IMR-90 (cell line): ENCODE results near the gene PBLD. TPM values are rescaled to one million over a fixed set of nuclear protein-coding genes. Genes with fewer than 3 reads are reported as not detected.
"Not testable (repeated sequence)": the region's sequence is repeated elsewhere in the genome, so short reads cannot be mapped to it uniquely, and the experiment has no call there.

Experiments used
- ATAC-seq: fragments of 200-7000 bp; cut with Tn5 transposase; 2 replicates; pipeline ENCODE4 v1.9.1; 2020; ENCODE audit warnings: low read depth, mild to moderate bottlenecking, moderate library complexity
- BruUV-seq: library from RNA; stranded (reverse); fragments of 400-500 nt; replicated peaks from 2 replicates; lab custom pipeline; 2021; lab: Mats Ljungman, UMichigan
- CTCF ChIA-PET: fragments of 300-600 bp; formaldehyde crosslinking; extraction: SDS; loops from one replicate; lab custom pipeline; 2021; ENCODE audit warnings: antibody characterized with exemption; lab: Yijun Ruan, JAX
- POLR2A ChIA-PET: fragments of 300-600 bp; sonication (Branson Sonifier 250); formaldehyde crosslinking; loops from one replicate; lab custom pipeline; 2022; ENCODE audit warnings: antibody characterized with exemption; ENCODE audit not compliant: unreplicated experiment; lab: Charles Lee
- DNase-seq: peaks from one replicate; pipeline ENCODE4 v3.0.0; 2013
- H2AFZ ChIP-seq: replicated peaks from 2 replicates; pipeline ENCODE3; 2013; ENCODE audit warnings: low read length, mild to moderate bottlenecking; ENCODE audit not compliant: poor library complexity
- H2AK5ac ChIP-seq: 2 replicates; pipeline ENCODE4 v1.6.1; 2013; ENCODE audit warnings: low read depth, low read length, inconsistent platforms
- H2AK9ac ChIP-seq: replicated peaks from 2 replicates; pipeline ENCODE3; 2013; ENCODE audit warnings: mild to moderate bottlenecking, low read depth, low read length, moderate library complexity; ENCODE audit not compliant: poor library complexity
- H2BK120ac ChIP-seq: 2 replicates; pipeline ENCODE4 v1.6.1; 2013; ENCODE audit warnings: low read depth, low read length, inconsistent platforms
- H2BK15ac ChIP-seq: 3 replicates; pipeline ENCODE4 v1.6.1; 2013; ENCODE audit warnings: low read depth, low read length, inconsistent platforms
- H2BK20ac ChIP-seq: 2 replicates; pipeline ENCODE4 v1.6.1; 2013; ENCODE audit warnings: low read depth, mild to moderate bottlenecking, inconsistent platforms, low read length, moderate library complexity
- H2BK5ac ChIP-seq: 2 replicates; pipeline ENCODE4 v1.6.1; 2013; ENCODE audit warnings: mild to moderate bottlenecking, low read depth, low read length, inconsistent platforms; ENCODE audit not compliant: poor library complexity, severe bottlenecking
- H3K14ac ChIP-seq: replicated peaks from 2 replicates; pipeline ENCODE4 v1.6.1; 2013; ENCODE audit warnings: low read depth, low read length, inconsistent platforms
- H3K18ac ChIP-seq: 2 replicates; pipeline ENCODE4 v1.6.1; 2013; ENCODE audit warnings: low read depth, low read length, control low read depth
- H3K23ac ChIP-seq: 2 replicates; pipeline ENCODE4 v1.6.1; 2013; ENCODE audit warnings: low read depth, low read length, inconsistent platforms
- H3K27ac ChIP-seq: 2 replicates; pipeline ENCODE4 v1.5.1; 2013; ENCODE audit warnings: mild to moderate bottlenecking, control low read depth, low read length; ENCODE audit not compliant: insufficient read depth
- H3K27me3 ChIP-seq: 2 replicates; pipeline ENCODE4 v1.6.1; 2013; ENCODE audit warnings: low read length; ENCODE audit not compliant: control insufficient read depth, insufficient read depth
- H3K36me3 ChIP-seq: 2 replicates; pipeline ENCODE4 v1.6.1; 2013; ENCODE audit warnings: low read length, mixed read lengths; ENCODE audit not compliant: control insufficient read depth, insufficient read depth
- H3K4ac ChIP-seq: 2 replicates; pipeline ENCODE4 v1.6.1; 2013; ENCODE audit warnings: low read depth, low read length, inconsistent platforms
- H3K4me1 ChIP-seq: 2 replicates; pipeline ENCODE4 v1.6.1; 2013; ENCODE audit warnings: low read length, mixed read lengths; ENCODE audit not compliant: control insufficient read depth, insufficient read depth
- H3K4me2 ChIP-seq: 2 replicates; pipeline ENCODE4 v1.6.1; 2013; ENCODE audit warnings: low read depth, mild to moderate bottlenecking, control low read depth, low read length, moderate library complexity
- H3K4me3 ChIP-seq: 2 replicates; pipeline ENCODE4 v1.5.1; 2013; ENCODE audit warnings: low read depth, mild to moderate bottlenecking, control low read depth, low read length, moderate library complexity; ENCODE audit not compliant: insufficient read depth
- H3K56ac ChIP-seq: 2 replicates; pipeline ENCODE4 v1.6.1; 2013; ENCODE audit warnings: low read length, inconsistent platforms; ENCODE audit not compliant: insufficient read depth; ENCODE audit errors: extremely low read depth
- H3K79me1 ChIP-seq, 2 experiments: 2 replicates each; pipeline ENCODE4 v1.6.1; 2013; ENCODE audit warnings: low read length in 2 of 2, inconsistent platforms in 1 of 2, low read depth in 1 of 2
- H3K9ac ChIP-seq: 2 replicates; pipeline ENCODE4 v1.6.1; 2013; ENCODE audit warnings: low read depth, low read length, control low read depth
- H3K9me1 ChIP-seq: 2 replicates; pipeline ENCODE4 v1.6.1; 2013; ENCODE audit warnings: low read length, inconsistent platforms; ENCODE audit not compliant: insufficient read depth
- H3K9me3 ChIP-seq: 2 replicates; pipeline ENCODE4 v1.6.1; 2013; ENCODE audit warnings: low read length; ENCODE audit not compliant: control insufficient read depth, insufficient read depth
- H4K20me1 ChIP-seq: 2 replicates; pipeline ENCODE4 v1.6.1; 2013; ENCODE audit warnings: low read length, inconsistent platforms; ENCODE audit not compliant: insufficient read depth
- H4K5ac ChIP-seq: 2 replicates; pipeline ENCODE4 v1.6.1; 2013; ENCODE audit warnings: mild to moderate bottlenecking, low read depth, low read length, control low read depth
- H4K8ac ChIP-seq, 2 experiments: 2 replicates each; pipeline ENCODE4 v1.6.1; 2013; ENCODE audit warnings: low read depth in 2 of 2, low read length in 2 of 2, control low read depth in 1 of 2, inconsistent platforms in 1 of 2
- H4K91ac ChIP-seq: 2 replicates; pipeline ENCODE4 v1.6.1; 2013; ENCODE audit warnings: low read depth, low read length, inconsistent platforms; ENCODE audit not compliant: insufficient read depth
- MAFK ChIP-seq: IDR thresholded peaks from 2 replicates; pipeline ENCODE4 v1.6.1; 2012; ENCODE audit warnings: low read depth, low read length, improper control_type of control experiment
- MAZ ChIP-seq: IDR thresholded peaks from 2 replicates; pipeline ENCODE4 v1.6.1; 2012; ENCODE audit warnings: low read depth, mild to moderate bottlenecking, low read length, improper control_type of control experiment, moderate library complexity, borderline replicate concordance
- POLR2A ChIP-seq: IDR thresholded peaks from 2 replicates; pipeline ENCODE4 v1.6.1; 2012; ENCODE audit warnings: mild to moderate bottlenecking, low read depth, low read length
- WGBS, 2 experiments: methylation state at CpG; one replicate each; pipeline versions ENCODE4 v1.1.5 to v1.1.7; 2013; ENCODE audit warnings: missing lambda C conversion rate in 2 of 2; ENCODE audit not compliant: insufficient read length in 1 of 2; ENCODE audit errors: extremely low coverage in 2 of 2; 5-methylcytosine and 5-hydroxymethylcytosine counted together
- dilution Hi-C: fragments of 300-500 bp; cut with HindIII; formaldehyde crosslinking; loops from one replicate; pipeline ENCODE4 v1.14.3; 2018; ENCODE audit warnings: low sequenced_read_pairs; ENCODE audit not compliant: unreplicated experiment
- in situ Hi-C: fragments of 300-500 bp; cut with MboI; formaldehyde crosslinking; loops from 3 replicates; pipeline ENCODE4 v1.14.3; 2019; ENCODE audit warnings: low sequenced_read_pairs, inconsistent platforms, mixed read lengths
- intact Hi-C: fragments of 100-400 bp; cut with micrococcal nuclease; formaldehyde crosslinking; loops from 2 replicates; pipeline ENCODE4 v1.10.0; 2022
- polyA plus RNA-seq, 3 experiments: library from polyadenylated mRNA; depleted of rRNA; stranded (reverse); fragments of >200 nt; gene quantifications; 2 replicates each; pipeline ENCODE4 v1.2.3, GENCODE V29; 2012; ENCODE audit warnings: low replicate concordance in 1 of 3
- total RNA-seq: library from RNA; depleted of rRNA; stranded (reverse); fragments of >200 nt; gene quantifications from 2 replicates; pipeline ENCODE4 v1.2.3, GENCODE V29; 2012

Gene PBLD
- total and polyA plus RNA-seq, 2 of the 4 experiments (the other 2 are of a cell fraction), result 3.3 to 5.7 TPM

DNA sequence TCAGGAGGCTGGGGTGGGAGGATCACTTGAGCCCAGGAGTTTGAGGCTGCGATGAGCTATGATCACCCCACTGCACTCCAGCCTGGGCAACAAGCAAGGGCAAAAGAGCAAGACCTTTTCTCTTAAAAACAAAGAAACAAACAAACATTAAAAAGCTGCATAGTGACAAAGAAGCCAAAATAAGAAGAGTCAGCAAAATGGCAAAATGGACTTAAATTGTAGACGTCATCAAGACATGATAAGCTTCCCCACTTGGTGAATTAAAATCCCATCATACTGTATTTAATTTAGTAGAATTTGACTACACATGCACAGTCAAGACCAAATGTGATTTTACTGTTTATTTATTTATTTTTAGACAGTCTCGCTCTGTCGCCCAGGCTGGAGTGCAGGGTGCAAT lies 52.0 kb downstream of the PBLD start:
- Histone ChIP-seq H3K14ac (no peak overlapping the region), H3K79me1 (no peaks in the 10 kb centered on the region), H3K18ac (no peak overlapping the region), H3K9me1 (no peaks in the 10 kb centered on the region), H4K5ac (no peak overlapping the region), H3K4me1 (peaks cover 4% of the 10 kb centered on the region), H3K36me3 (no peaks in the 10 kb centered on the region), H4K91ac (no peak overlapping the region), H2AFZ (no peak overlapping the region), H2BK120ac (no peak overlapping the region), H3K23ac (no peak overlapping the region), H3K4me3 (no peak overlapping the region), H2BK15ac (no peak overlapping the region), H3K27me3 (peaks cover 2% of the 10 kb centered on the region; the same call in 1 of the 2 replicates), H2BK5ac (no peak overlapping the region), H3K4ac (no peak overlapping the region), H3K27ac (no peak overlapping the region), H2AK5ac (no peak overlapping the region), H3K9me3 (peaks cover 7% of the 10 kb centered on the region; the same call in 1 of the 2 replicates), H4K20me1 (no peaks in the 10 kb centered on the region), H2BK20ac (no peak overlapping the region), H3K4me2 (no peak overlapping the region), H2AK9ac (no peak overlapping the region), H3K9ac (no peak overlapping the region), H3K56ac (no peak overlapping the region), H4K8ac (no peak overlapping the region)
- POLR2A ChIA-PET, result no interaction called here
- in situ Hi-C loops (loop anchor here (25.0 kb wide), 1 partner anchor 418 kb away; no protein-coding TSS in a partner anchor), dilution Hi-C loops (no loop called here), intact Hi-C loops (no loop called here)
- CTCF ChIA-PET, result no interaction called here
- BruUV-seq, result no TSS peak
- TF ChIP-seq MAFK, result peak; percentile 86
- TF ChIP-seq POLR2A, result no peak
- no peak for TF ChIP-seq MAZ
- DNase-seq (no peak), ATAC-seq (no peak)
- WGBS, 2 experiments, result no CpG with 5 or more reads among the region's 4 CpGs

DNA sequence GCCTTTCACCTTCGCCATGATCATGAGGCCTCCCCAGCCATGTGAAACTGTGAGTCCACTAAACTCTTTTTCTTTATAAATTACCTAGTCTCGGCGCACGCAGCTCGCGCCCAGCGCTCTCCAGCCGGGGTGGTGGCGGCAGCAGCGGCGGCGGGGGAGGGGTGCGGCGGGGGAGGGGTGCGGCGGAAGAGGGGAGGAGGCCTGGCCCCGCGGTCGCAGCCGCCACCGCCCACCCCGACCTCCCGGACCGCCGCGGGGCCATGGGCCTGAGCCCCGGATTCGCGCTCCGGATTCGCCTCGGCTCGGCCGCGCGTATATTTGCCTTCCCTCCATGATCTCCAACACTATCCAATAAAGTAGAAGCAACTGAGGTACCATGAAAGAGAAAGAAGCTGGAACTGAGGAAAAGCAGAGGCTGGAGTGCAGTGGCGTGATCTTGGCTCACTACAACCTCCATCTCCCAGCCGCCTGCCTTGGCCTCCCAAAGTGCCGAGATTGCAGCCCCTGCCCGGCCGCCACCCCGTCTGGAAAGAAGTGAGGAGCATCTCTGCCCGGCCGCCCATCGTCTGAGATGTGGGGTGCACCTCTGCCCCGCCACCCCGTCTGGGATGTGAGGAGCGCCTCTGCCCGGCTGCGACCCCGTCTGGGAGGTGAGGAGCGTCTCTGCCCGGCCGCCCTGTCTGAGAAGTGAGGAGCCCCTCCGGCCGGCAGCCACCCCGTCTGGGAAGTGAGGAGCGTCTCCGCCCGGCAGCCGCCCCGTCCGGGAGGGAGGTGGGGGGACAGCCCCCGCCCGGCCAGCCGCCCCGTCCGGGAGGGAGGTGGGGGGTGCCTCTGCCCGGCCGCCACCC lies 53.6 kb downstream of the PBLD start:
- H3K79me1 ChIP-seq, H3K27me3 ChIP-seq, H3K9ac ChIP-seq, DNase-seq, POLR2A ChIA-PET, H2AK9ac ChIP-seq, H4K5ac ChIP-seq, H3K9me1 ChIP-seq, H2BK5ac ChIP-seq, H4K8ac ChIP-seq, CTCF ChIA-PET, intact Hi-C loops, BruUV-seq, H2AFZ ChIP-seq, H3K4me1 ChIP-seq, H2BK20ac ChIP-seq, H2BK120ac ChIP-seq, ATAC-seq, H3K9me3 ChIP-seq, H2BK15ac ChIP-seq, H3K27ac ChIP-seq, H4K91ac ChIP-seq, H3K4ac ChIP-seq, dilution Hi-C loops, H3K18ac ChIP-seq, H3K56ac ChIP-seq, H3K4me2 ChIP-seq, H3K4me3 ChIP-seq, H3K23ac ChIP-seq, H2AK5ac ChIP-seq, H3K36me3 ChIP-seq, H4K20me1 ChIP-seq, H3K14ac ChIP-seq: not testable (repeated sequence)
- WGBS, 2 experiments, result 86% methylated on average over 13 of the region's 70 CpGs; no CpG with 5 or more reads in 1 of the 2 experiments
- in situ Hi-C loops, result loop anchor here (25.0 kb wide), 1 partner anchor 417 kb away; no protein-coding TSS in a partner anchor
